Pancreas (tissue), 10 donors: ENCODE measurements around the gene CC2D1A. TPM values are rescaled to one million over a fixed set of nuclear protein-coding genes. Genes with fewer than 3 reads are reported as not detected.

Experiments
- ATAC-seq, 4 donors: fragments of 200-7000 bp; cut with Tn5 transposase; one replicate each; pipeline versions ENCODE4 v1.8.0 to v1.9.1; 2020; ENCODE audit warnings: mild to moderate bottlenecking in 4 of 4, moderate library complexity in 4 of 4
- DNase-seq, 6 donors: peaks; one replicate each; pipeline ENCODE4 v3.0.0-alpha.2; 2020
- FAIRE-seq: peaks from 2 replicates; lab custom pipeline; 2012; peaks lifted over from hg19 to GRCh38; lab: Jason Lieb, UNC
- H3K27ac ChIP-seq, 4 donors: fragments of 200-600 bp; sonication (generic); 1 replicate in 3 of 4; 2 replicates in 1 of 4; pipeline versions ENCODE4 v1.5.0 to v1.8.0; 2020
- H3K27me3 ChIP-seq, 4 donors: fragments of 200-600 bp; one replicate each; pipeline ENCODE4 v1.8.0; 2021
- H3K36me3 ChIP-seq, 3 donors: fragments of 200-600 bp; sonication (generic) in 1 of 3; one replicate each; pipeline versions ENCODE4 v1.5.0 to v1.8.0; 2020 to 2021
- H3K4me1 ChIP-seq, 3 donors: fragments of 200-600 bp; one replicate each; pipeline ENCODE4 v1.8.0; 2021
- H3K4me3 ChIP-seq, 4 donors: fragments of 200-600 bp; sonication (generic) in 2 of 4; one replicate each; pipeline versions ENCODE4 v1.5.0 to v1.8.0; 2020 to 2021
- H3K9me3 ChIP-seq, 4 donors: fragments of 200-600 bp; one replicate each; pipeline ENCODE4 v1.8.0; 2021
- CTCF ChIP-seq, 4 donors: fragments of 200-600 bp; sonication (generic) in 3 of 4; IDR thresholded peaks; one replicate each; pipeline versions ENCODE4 v1.5.0 to v1.8.0; 2021; ENCODE audit warnings: antibody characterized with exemption in 4 of 4
- WGBS, 2 donors: extraction: QIAGEN DNeasy Blood & Tissue Kit; methylation state at CpG; one replicate each; pipeline ENCODE4 v1.1.7; 2013; 5-methylcytosine and 5-hydroxymethylcytosine counted together
- intact Hi-C, 3 donors: fragments of 100-400 bp; cut with DNase I; formaldehyde crosslinking; loops; one replicate each; pipeline versions ENCODE4 v1.11.1 to v1.14.2; 2022
- polyA plus RNA-seq, 2 donors: library from polyadenylated mRNA; stranded (reverse); fragments of 200-250 nt; gene quantifications; one replicate each; pipeline ENCODE4 v1.2.3, GENCODE V29; 2013
- total RNA-seq, 6 donors: library from RNA; stranded (reverse); fragmentation: NEBNext Ultra II Directional in 4 of 6; extraction: Animal tissue kit (Norgen Biotek cat#: 25700) in 4 of 6; gene quantifications; one replicate each; pipeline versions ENCODE4 v1.2.1 to v1.2.4, GENCODE V29; 2021 to 2023
- donor health status: healthy with polysubstance abuse.
- donor health status: DM: no; HTN: no; CAD: no; lungs with moderate emphysema.
- donor health status: DM: no; HTN: no; CAD: no.
- donor health status: control.
- donor health status: control.
- donor health status: Bipolar disorder and iron deficiency.
- donor health status: DM: yes; HTN: yes; CAD: no.
- donor health status: DM: no; HTN: no; CAD: no.
- donor health status: DM: no; HTN: no; CAD: no.
- donor health status: DM: yes; HTN: yes; CAD: no.

CC2D1A gene
- total and polyA plus RNA-seq, 8 donors: 23.0 to 78.6 (median 27.2) TPM

GRCh38 chr19:13946414-13946813 is 40.4 kb downstream of the CC2D1A start:
- Histone ChIP-seq H3K9me3 (no peaks in the 10 kb centered on the region), H3K4me1 (no peaks in the 10 kb centered on the region), H3K36me3 (no peaks in the 10 kb centered on the region), H3K4me3 (no peak overlapping the region), H3K27me3 (no peaks in the 10 kb centered on the region), H3K27ac (no peak overlapping the region)
- intact Hi-C loops: no loop called here
- DNase-seq (no peak), ATAC-seq (no peak), FAIRE-seq (no peak)
- no peak for TF ChIP-seq CTCF (IDR thresholded peaks at IDR 0.05)
- WGBS, 2 donors: 82 to 83% methylated on average over 4 of the region's 4 CpGs

- Histone ChIP-seq H3K9me3 (no peaks in the 10 kb centered on the region), H3K36me3 (peaks cover 2 to 4% (median 3%) of the 10 kb centered on the region in 3 donors), H3K27ac (no peak overlapping the region), H3K4me1 (peaks cover 6 to 9% (median 8%) of the 10 kb centered on the region in 3 donors), H3K27me3 (no peaks in the 10 kb centered on the region), H3K4me3 (no peak overlapping the region)
- DNase-seq: no peak
- no peak for ATAC-seq
- no peak for FAIRE-seq
- TF ChIP-seq CTCF (IDR thresholded peaks at IDR 0.05): no peak
- intact Hi-C loops: no loop called here
- WGBS, 2 donors: 83% methylated on average over 2 of the region's 2 CpGs
Observed at GRCh38 chr19:13951043-13951442, 45.0 kb downstream of the CC2D1A start.

- peaks cover 6 to 9% (median 8%) of the 10 kb centered on the region in 3 donors for H3K4me1 ChIP-seq
- no peak for FAIRE-seq
- H3K27ac ChIP-seq: no peak overlapping the region
- H3K9me3 ChIP-seq: no peaks in the 10 kb centered on the region
- 9 to 12% methylated on average over 20 of the region's 20 CpGs for WGBS, 2 donors
- intact Hi-C loops: no loop called here
- no peak for TF ChIP-seq CTCF (IDR thresholded peaks at IDR 0.05)
- no peak for DNase-seq
- peaks cover 5 to 9% (median 8%) of the 10 kb centered on the region in 3 donors for H3K36me3 ChIP-seq
- no peaks in the 10 kb centered on the region for H3K27me3 ChIP-seq
- no peak for ATAC-seq
- peak overlapping the region in 2 of 4 donors; percentile 58 to 76 for H3K4me3 ChIP-seq
Observed at GRCh38 chr19:13951799-13952153, 45.8 kb downstream of the CC2D1A start.

- Histone ChIP-seq H3K4me1 (peaks cover 6 to 9% (median 8%) of the 10 kb centered on the region in 3 donors), H3K27ac (peak within 1 kb of the TSS; percentile 17 to 57 (median 34)), H3K27me3 (no peaks in the 10 kb centered on the region), H3K4me3 (peak within 1 kb of the TSS; percentile 46 to 76 (median 59)), H3K36me3 (peaks cover 5 to 12% (median 8%) of the 10 kb centered on the region in 3 donors), H3K9me3 (no peaks in the 10 kb centered on the region)
- FAIRE-seq (peak; percentile 82), ATAC-seq (peak; percentile 97 to 99 (median 98)), DNase-seq (peak; percentile 96 to 100 (median 99))
- intact Hi-C loops: no loop called here
- 0% methylated on average over 44 to 55 of the region's 65 CpGs for WGBS, 2 donors
- no peak for TF ChIP-seq CTCF (IDR thresholded peaks at IDR 0.05)
Observed at GRCh38 chr19:13952154-13952930, 46.3 kb downstream of the CC2D1A start, which contains the start of gene DCAF15. TSS of gene DCAF15 (plus strand) at chr19:13952509. CDS start at chr19:13952513, 4 bp downstream.
